K562 (cell line): ENCODE data around the gene HRH1. TPM values are rescaled to one million over a fixed set of nuclear protein-coding genes. Genes with fewer than 3 reads are reported as not detected.

Source experiments
- ATF1 ChIP-seq, 2 experiments: fragments of 450-650 bp in 1 of 2; IDR thresholded peaks; 2 replicates each; pipeline ENCODE4 v1.6.1; 2016; ENCODE audit warnings: missing compliant biosample characterization in 1 of 2, missing genetic modification characterization in 1 of 2
- BHLHE40 ChIP-seq: IDR thresholded peaks from 2 replicates; pipeline ENCODE4 v1.6.1; 2011; ENCODE audit warnings: low read length, improper control_type of control experiment
- CCAR2 ChIP-seq: fragments of 200-400 bp; formaldehyde crosslinking; IDR thresholded peaks from 2 replicates; pipeline ENCODE4 v1.6.1; 2017; ENCODE audit warnings: mild to moderate bottlenecking, low read depth, low read length
- CEBPB ChIP-seq: fragments of 450-650 bp; IDR thresholded peaks from 2 replicates; pipeline ENCODE4 v1.6.1; 2016; ENCODE audit warnings: missing genetic modification characterization, missing compliant biosample characterization
- CTCF ChIP-seq, 3 experiments: IDR thresholded peaks in 2 of 3; conservative IDR thresholded peaks in 1 of 3; 2 replicates each; pipeline ENCODE4 v1.5.1; 2011 to 2012; ENCODE audit warnings: low read length in 3 of 3, mild to moderate bottlenecking in 3 of 3, control low read depth in 2 of 3, improper control_type of control experiment in 1 of 3, inconsistent platforms in 1 of 3, low read depth in 1 of 3, mixed read lengths in 1 of 3, moderate library complexity in 1 of 3; ENCODE audit not compliant: insufficient read depth in 2 of 3
- CTCFL ChIP-seq: IDR thresholded peaks from 2 replicates; pipeline ENCODE4 v1.6.1; 2011; ENCODE audit warnings: borderline replicate concordance, low read depth, mild to moderate bottlenecking, moderate library complexity, low read length; ENCODE audit not compliant: insufficient read depth, poor library complexity, severe bottlenecking
- HCFC1 ChIP-seq: IDR thresholded peaks from 2 replicates; pipeline ENCODE4 v1.6.1; 2012; ENCODE audit warnings: low read depth, low read length, improper control_type of control experiment
- JUND ChIP-seq, 2 experiments: IDR thresholded peaks; 2 replicates in 1 of 2; 3 replicates in 1 of 2; pipeline ENCODE4 v1.6.1; 2011; ENCODE audit warnings: borderline replicate concordance in 2 of 2, low read depth in 2 of 2, low read length in 2 of 2, improper control_type of control experiment in 1 of 2, missing biosample characterization in 1 of 2, missing genetic modification characterization in 1 of 2, missing genetic modification reagents in 1 of 2
- MAZ ChIP-seq, 2 experiments: fragments of 450-650 bp in 1 of 2; sonication (generic) in 1 of 2; formaldehyde crosslinking; IDR thresholded peaks in 1 of 2; conservative IDR thresholded peaks in 1 of 2; 2 replicates each; pipeline versions ENCODE4 v1.4.0 to v1.5.0; 2020; ENCODE audit warnings: mild to moderate bottlenecking in 1 of 2, missing genetic modification reagents in 1 of 2
- MYBL2 ChIP-seq, 2 experiments: fragments of 450-650 bp in 1 of 2; sonication (generic) in 1 of 2; formaldehyde crosslinking in 1 of 2; IDR thresholded peaks; 2 replicates each; pipeline versions ENCODE4 v1.6.1 to v1.8.1; 2017 to 2022; ENCODE audit warnings: borderline replicate concordance in 1 of 2, inconsistent platforms in 1 of 2, low read depth in 1 of 2, mild to moderate bottlenecking in 1 of 2, missing genetic modification reagents in 1 of 2, moderate library complexity in 1 of 2
- NFIX ChIP-seq: fragments of 250-450 bp; sonication (Bioruptor Pico); IDR thresholded peaks from 2 replicates; pipeline ENCODE4 v1.4.0; 2020; ENCODE audit warnings: low read depth, mild to moderate bottlenecking, moderate library complexity
- PHF20 ChIP-seq: fragments of 450-650 bp; IDR thresholded peaks from 2 replicates; pipeline ENCODE4 v1.6.1; 2018; ENCODE audit not compliant: partially characterized antibody
- SUPT5H ChIP-seq: fragments of 450-650 bp; IDR thresholded peaks from 2 replicates; pipeline ENCODE4 v1.6.1; 2016
- ZNF609 ChIP-seq: sonication (generic); formaldehyde crosslinking; IDR thresholded peaks from 2 replicates; pipeline ENCODE4 v1.8.1; 2023; ENCODE audit warnings: missing genetic modification reagents, mild to moderate bottlenecking, borderline replicate concordance
- ZNF695 ChIP-seq: fragments of 450-650 bp; formaldehyde crosslinking; IDR thresholded peaks from 2 replicates; pipeline ENCODE4 v1.4.0; 2020; ENCODE audit warnings: mild to moderate bottlenecking, moderate library complexity
- ZSCAN32 ChIP-seq: fragments of 450-650 bp; formaldehyde crosslinking; IDR thresholded peaks from 2 replicates; pipeline ENCODE4 v1.4.0; 2020; ENCODE audit warnings: mild to moderate bottlenecking, moderate library complexity
- polyA plus RNA-seq, 8 experiments: library from polyadenylated mRNA; depleted of rRNA in 4 of 8; stranded (reverse) in 5 of 8; unstranded in 3 of 8; fragments of >200 nt; fragmentation: Nextera tagmentation in 2 of 8; fragmentation: Illumina TruSeq in 1 of 8; extraction: Ambion mirVana in 2 of 8; extraction: Trizol in 1 of 8; gene quantifications; 2 replicates each; pipeline versions ENCODE4 v1.2.1 to v1.2.3, GENCODE V29; 2011 to 2014; ENCODE audit warnings: inconsistent platforms in 1 of 8, missing spikeins in 1 of 8
- total RNA-seq, 7 experiments: library from RNA; depleted of rRNA in 6 of 7; stranded (reverse); fragments of >200 nt in 6 of 7; fragmentation: Illumina TruSeq in 2 of 7; extraction: Trizol in 2 of 7; gene quantifications; 2 replicates each; pipeline versions ENCODE4 v1.2.1 to v1.2.3, GENCODE V29; 2011 to 2021; ENCODE audit warnings: low replicate concordance in 1 of 7

The HRH1 gene
- total and polyA plus RNA-seq, 9 of the 15 experiments (the other 6 are each of a cell fraction or from before 2014, with no cell fraction given), result 0.03 to 0.15 (median 0.06) TPM; not detected in 1

- TF ChIP-seq MAZ (CRISPR knock-in tag; conservative IDR thresholded peaks at IDR 0.05 in 1 of 2, IDR thresholded peaks at IDR 0.05 in 1 of 2) (peak; percentile 75 to 78), BHLHE40 (peak; percentile 63), ZNF695 (no peak), CCAR2 (no peak), SUPT5H (peak; percentile 95), PHF20 (peak; percentile 99), ZNF609 (no peak), CEBPB (tag) (peak; percentile 99), ZSCAN32 (CRISPR knock-in tag) (peak; percentile 81), CTCFL (no peak), JUND (IDR thresholded peaks at IDR 0.05; ENCODE audit: borderline replicate concordance, low read depth, low read length) (peak; percentile 87), JUND (tag; IDR thresholded peaks at IDR 0.05; ENCODE audit: borderline replicate concordance, low read depth, low read length) (peak; percentile 74; the same call in 1 of the 3 replicates), ATF1 (CRISPR knock-in tag; IDR thresholded peaks at IDR 0.05) (peak; percentile 91), ATF1 (tag; IDR thresholded peaks at IDR 0.05) (peak; percentile 98), HCFC1 (peak; percentile 79), NFIX (CRISPR knock-in tag) (no peak), CTCF (IDR thresholded peaks at IDR 0.05 in 2 of 3, conservative IDR thresholded peaks at IDR 0.05 in 1 of 3; ENCODE audit: insufficient read depth in 2 of 3, low read depth in 1 of 3, low read length in 3 of 3) (no peak), MYBL2 (IDR thresholded peaks at IDR 0.05; ENCODE audit: low read depth) (no peak), MYBL2 (CRISPR knock-in tag; IDR thresholded peaks at IDR 0.05; ENCODE audit: borderline replicate concordance) (no peak)
These were observed 118.0 kb downstream of the HRH1 start, which contains the start of gene ATG7 (continued) for GRCh38 chr3:11271986-11272904.
